GM21528 (cell line): ENCODE measurements around the gene SMOC2.
"Not testable (repeated sequence)": the region's sequence is repeated elsewhere in the genome, so short reads cannot be mapped to it uniquely, and the experiment has no call there.

Source experiments
- ATAC-seq: cut with Tn5 transposase; IDR thresholded peaks from one replicate; pipeline ENCODE4 v1.9.1; 2021; ENCODE audit warnings: mild to moderate bottlenecking, moderate library complexity; ENCODE audit not compliant: unreplicated experiment, low FRiP score

Gene SMOC2

DNA sequence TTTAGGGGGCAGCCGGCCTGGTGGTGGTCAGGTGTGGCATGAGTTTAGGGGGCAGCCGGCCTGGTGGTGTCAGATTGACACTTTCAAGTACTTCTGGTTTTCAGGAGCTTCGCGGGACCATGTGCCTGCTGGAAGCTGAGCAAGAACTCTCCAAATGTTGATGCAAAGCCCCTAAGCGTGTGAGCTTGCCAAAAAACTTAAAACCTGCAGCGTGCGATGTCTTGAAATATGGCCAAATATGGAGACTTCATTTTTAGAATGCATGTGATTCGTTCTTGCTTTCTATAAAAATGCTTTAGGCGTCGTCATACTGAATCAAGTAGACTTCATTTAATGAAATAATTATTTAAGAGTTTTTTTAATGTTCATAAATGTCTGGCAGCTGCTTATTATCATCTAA lies 149.4 kb downstream of the SMOC2 start:
- ATAC-seq: no peak

DNA sequence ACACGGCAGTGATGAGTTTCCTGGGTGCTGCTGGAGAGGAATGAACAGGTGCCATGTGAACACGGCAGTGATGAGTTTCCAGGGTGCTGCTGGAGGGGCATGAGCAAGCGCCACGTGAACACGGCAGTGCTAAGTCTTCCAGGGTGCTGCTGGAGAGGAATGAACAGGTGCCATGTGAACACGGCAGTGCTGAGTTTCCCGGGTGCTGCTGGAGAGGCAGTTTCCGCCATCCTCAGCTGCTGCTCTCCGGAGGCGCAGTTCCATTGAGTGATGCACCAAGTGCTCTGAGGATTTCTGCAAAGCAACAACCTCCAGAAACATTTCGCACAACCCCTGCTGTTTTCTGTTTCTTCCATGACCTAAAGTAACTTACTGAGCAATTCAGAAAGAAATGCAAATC lies 155.4 kb downstream of the SMOC2 start:
- ATAC-seq: no peak

DNA sequence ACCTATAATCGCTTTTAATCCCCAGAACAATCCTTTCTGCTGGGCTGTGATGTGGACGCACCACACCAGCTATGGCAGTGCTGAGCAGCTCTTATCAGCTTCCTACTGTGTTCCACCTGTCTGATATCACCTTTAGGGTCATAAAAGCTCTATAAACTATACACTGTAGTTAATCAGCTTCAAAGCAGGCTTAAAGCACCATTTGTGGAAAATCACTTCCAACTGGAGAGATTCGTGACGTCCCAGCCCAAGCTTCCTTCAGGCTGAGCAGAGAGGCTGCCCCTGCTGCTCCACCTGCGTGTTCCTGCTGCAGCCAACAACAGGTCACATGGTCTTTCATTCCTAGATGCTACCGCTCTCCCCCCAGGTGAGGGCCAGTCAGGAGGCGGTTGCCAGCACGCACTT lies 156.5 kb downstream of the SMOC2 start:
- ATAC-seq: no peak

DNA sequence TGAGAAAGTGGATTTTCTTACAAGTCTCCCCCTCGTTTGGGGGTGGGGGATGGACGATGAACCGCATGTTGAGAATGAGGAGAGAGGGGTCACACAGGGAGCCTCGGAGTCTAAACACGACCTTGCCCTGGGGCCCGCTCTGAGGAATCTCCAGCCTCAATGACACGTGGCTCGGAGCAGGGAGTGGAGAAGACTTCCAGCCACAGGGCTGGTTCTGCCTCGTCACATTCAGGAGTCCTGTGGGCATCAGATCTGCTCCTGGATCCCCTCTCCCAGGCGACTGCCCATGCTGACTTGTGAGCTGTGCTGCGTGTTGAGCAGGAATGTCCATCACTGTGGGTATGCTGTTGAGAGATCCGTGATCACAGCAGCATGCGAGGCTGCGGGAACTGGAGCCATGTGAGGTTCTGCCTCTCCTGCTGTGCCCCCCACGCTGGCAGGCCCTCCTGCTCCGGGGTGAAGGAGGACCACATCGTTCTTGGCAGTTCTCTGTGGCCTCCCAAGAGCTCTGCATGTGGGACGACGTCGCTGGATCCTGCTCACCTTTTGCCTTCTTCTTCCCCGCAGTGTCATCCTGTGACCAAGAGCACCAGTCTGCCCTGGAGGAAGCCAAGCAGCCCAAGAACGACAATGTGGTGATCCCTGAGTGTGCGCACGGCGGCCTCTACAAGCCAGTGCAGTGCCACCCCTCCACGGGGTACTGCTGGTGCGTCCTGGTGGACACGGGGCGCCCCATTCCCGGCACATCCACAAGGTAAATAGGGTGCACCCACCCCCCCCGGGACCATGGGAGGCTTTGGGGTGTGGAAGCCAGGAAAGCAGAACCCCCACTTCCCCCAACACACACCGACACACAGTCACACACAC lies 157.5 kb downstream of the SMOC2 start:
- ATAC-seq: no peak

DNA sequence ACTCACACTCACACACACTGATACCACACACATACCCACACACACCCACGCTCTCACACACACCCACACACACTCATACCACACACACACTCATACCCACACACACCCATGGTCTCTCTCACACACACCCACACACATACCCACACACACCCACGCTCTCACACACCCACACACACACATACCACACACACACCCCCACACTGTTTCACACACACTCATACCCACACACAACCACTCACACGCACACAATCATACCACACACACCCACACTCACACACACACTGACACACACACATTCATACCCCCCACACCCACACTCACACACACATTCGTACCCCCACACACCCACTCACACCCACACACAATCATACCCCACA lies 158.1 kb downstream of the SMOC2 start:
- no peak for ATAC-seq

DNA sequence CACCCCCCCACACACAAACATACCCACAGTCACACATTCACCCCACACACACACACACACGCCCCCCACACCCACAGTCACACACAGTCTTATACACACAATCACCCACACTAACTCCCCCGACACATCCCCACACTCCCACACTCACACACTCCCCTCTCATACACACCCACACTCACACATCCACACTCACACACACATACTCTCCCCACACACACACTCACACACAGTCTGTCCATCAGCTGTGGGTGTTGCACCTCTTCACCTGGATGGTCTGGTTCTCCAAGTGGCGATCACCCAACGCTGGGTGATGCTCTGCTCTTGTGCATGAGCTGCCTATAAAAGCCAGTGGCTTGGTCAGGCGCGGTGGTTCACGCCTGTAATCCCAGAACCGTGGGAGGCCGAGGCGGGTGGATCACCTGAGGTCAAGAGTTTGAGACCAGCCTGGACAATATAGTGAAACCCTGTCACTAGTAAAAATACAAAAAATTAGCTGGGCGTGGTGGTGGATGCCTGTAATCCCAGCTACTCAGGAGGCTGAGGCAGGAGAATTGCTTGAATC lies 158.9 kb downstream of the SMOC2 start:
- no peak for ATAC-seq

DNA sequence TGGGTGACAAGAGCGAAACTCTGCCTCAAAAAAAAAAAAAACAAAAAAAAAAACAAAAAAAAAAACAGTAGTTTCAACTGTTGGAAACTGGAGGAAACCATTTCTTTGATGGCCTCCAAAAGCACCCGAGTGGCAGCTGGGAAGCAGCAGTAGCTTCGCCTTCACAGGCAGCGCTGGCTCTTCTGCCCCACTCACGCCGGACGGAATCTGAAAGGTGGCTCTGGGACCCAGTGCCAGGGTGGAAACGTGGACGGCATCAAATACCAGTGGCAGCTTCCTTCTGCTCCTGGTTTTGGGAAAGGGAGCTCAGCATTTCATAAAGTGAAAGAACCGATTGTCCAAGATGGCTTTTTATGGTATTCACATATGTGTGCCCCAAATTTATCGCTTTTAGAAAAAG lies 159.4 kb downstream of the SMOC2 start:
- ATAC-seq: no peak

DNA sequence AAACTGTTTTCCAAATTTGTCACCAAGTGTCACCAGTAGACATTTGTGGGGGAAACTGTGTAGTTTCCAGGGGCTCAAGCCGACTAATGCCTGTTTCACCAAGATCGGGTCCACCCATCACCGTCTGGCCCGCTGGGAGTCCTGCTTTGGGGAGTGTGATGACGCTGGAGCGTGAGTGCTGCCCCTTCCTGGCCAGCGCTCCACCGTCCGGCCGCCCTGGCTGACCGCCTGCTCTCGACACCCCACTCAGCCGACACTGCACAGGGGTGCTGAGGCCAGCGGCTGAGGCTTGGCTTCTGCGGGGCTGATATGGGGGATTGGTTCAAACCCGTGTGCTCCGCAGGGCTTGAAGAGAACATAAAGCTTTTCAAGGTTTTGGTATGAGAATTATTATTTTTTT lies 160.1 kb downstream of the SMOC2 start:
- no peak for ATAC-seq

DNA sequence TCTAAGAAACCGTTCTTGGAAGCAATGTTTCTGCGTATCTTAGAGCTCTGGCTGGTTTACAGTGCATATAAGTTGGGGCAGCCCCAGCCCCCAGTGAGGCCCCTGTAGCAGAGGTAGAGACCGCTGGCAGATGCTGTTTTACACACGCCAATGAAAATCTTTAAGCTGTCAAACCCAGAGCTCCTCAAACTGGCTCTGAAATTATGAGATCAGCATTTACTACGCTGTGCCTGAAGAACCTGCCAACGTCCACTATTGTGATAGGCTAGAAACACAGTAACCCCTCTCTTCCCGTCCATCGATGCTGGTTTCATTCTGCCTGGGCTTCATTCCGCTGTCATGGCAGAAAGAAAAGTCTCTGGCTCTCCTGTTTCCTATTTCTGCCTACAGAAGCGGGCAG lies 160.6 kb downstream of the SMOC2 start:
- ATAC-seq: no peak

DNA sequence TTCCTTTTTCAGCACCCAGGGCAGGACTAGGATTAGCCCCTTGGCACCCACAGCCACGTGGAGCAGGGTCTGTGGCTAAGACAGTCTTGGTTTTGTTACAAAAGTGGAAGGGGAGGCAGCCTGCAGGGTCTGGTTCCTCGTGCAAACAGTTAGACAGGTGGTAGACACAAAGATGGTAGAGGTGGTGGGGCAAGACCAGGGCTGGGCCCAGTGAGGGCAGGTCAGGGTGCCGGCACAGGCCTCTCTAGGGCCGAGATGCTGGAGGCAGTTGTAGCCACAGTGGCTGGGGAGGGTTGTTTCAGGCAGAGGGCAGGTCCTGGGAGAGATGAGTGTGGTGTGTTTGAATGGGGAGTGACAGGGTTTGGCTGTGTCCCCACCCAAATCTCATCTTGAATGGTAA lies 161.6 kb downstream of the SMOC2 start:
- no peak for ATAC-seq

DNA sequence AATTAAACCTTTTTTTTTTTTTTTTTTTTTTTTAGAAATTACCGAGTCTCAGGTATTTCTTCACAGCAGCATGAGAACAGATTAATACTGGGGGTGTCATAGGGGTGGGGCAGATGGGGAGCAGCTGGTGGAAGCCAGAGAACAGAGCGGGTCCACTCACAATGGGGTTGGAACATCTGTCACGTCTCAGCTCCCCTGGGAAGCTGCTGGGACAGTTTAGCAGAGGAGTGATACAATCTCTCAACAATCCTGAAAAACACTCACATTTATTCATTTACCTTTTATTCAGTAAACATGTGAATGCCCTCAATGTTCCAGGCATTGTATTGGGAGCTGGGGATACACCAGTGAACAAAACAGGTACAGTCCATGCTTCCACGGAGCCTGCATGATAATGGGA lies 162.2 kb downstream of the SMOC2 start:
- no peak for ATAC-seq

DNA sequence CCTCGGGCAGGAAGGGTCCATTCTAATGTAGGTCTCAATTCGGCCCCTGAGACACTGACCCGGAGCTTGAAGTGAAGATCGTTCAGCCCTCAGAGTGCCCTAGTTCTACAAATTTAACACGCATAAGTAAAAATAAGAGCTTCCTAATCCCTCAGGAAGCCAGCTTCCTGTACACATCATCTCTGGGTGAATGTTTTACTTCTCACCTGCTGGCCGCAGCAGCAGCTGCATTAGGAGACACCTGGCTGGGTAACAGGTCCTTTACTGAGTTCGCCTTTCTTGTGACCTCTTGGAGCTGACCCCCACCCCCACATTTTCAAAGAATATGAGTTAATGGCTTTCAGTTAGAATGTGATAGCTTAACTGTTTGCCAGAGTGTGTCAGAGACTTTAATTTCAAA lies 165.0 kb downstream of the SMOC2 start:
- no peak for ATAC-seq

DNA sequence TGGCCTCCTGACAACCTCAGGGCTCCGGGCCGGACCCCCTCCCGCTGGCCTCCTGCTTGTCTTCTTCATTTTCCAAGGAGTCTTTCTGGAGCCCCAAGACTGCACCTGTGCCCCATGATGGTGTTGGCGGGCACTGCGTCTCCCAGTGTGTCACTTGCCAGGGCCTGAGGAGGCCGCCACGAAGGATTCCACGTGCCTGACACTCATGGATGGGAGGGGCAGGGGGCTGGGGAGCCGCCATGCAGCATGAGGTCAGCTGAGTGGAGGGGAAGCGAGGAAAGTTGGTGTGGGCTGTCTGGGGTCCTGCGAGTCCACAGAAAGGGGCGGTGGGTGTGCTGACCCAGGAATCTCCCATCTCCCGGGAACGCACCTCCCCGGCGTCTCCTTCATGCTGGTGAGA lies 165.7 kb downstream of the SMOC2 start:
- no peak for ATAC-seq

DNA sequence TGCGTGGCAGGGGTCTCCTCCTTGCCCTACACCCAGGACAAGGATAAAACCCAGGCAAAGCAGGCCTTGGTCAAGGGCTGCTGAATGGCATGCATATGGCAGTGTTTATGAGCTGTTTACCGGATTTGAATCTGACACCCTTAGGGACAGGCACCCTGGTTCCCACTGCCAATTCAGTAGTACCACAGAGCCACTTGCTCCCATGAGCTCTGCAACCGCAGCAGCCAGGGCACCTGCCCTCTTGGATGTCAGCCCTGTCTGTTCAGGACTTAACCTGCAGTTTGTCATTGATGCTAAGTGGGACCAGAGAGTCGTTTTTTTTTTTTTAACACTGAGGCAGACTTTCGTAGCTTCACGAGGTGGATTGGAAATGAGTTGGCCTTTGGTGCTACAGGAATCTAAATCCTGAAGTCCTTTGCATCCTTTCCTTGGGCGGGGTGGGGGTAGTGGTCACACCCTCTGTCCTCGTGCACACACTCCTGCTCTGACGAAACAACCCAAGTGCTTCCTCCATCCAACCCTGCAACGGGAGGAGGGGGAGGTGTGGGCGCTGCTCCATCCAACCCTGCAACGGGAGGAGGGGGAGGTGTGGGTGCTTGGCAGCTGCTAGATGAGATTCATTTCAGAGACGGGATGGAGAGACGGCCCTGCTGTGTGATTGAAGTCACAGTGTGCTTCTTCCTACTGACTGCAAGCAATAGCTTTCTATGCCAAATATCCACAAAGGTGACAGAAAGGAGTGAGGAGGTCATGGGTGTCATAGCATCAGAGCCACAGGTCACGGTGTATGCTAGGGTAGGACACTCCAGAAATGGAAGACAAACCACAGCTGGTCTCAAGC lies 166.5 kb downstream of the SMOC2 start:
- no peak for ATAC-seq

DNA sequence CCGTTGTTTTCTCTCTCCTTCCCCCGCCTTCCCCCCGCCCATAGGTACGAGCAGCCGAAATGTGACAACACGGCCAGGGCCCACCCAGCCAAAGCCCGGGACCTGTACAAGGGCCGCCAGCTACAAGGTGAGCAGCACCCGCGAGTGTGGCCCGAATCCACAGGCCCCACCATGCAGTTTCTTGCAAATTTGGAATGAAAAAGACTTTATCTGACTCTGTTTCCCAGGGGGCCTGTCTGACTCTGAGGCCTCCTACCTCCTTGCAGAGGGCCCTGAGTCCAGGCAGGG lies 167.1 kb downstream of the SMOC2 start:
- no peak for ATAC-seq

DNA sequence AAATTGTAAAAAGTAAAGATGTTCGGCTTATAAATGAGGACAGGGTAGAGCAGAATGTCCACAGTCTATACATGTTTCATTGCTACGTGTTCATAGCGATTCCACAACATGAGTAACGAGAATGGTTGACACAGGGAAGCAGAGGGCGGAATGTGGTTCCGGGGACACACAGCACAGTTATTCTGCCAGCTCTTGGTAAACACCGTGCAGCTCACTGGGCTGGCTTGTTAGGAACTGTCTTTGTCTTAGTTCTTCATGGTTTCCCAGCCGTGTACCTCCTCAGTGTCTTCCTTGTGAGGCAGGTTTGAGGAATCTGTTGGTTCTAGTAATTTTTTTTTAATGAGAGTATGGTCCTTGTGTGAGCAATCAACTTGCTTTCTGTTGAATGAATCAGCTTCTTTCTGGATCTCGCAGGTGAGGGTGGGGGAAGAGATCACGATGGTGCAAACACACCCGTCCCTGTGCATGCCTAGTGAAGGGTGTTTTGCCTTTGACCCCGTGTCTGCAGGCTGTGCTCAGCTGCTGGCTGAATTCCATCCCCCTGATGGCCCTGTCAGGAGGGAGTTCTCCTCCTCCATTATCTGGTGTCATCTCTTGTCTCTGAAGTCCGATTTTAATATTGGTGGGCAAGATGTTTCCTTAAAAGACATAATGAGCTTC lies 168.2 kb downstream of the SMOC2 start:
- ATAC-seq: no peak

DNA sequence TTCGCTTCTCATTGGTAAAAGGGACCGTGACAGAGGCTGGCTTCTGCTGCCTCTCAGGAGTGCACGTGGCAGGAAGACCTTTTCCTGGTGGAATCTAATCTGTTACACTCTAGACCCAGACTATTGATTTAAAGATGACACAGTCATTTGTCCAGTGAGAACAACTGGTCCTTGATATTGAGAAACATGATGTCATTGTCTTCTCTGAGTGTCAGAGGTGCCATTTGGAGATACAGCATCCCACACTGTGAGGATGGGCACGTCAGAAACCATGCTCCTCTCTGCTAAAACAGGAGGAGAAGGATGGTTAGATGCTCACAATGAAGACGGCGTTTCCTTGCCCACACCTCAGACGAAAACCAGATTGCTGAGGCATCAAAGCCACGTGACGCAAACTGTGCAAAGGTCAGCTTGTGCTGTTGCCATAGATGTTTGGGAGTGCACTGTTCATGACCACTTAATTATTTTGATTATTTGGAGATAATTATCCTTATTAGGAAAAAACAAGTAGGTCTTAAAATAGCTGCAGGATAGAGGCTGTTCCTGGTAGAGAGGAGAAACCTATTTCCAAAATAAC lies 169.0 kb downstream of the SMOC2 start:
- ATAC-seq: no peak

DNA sequence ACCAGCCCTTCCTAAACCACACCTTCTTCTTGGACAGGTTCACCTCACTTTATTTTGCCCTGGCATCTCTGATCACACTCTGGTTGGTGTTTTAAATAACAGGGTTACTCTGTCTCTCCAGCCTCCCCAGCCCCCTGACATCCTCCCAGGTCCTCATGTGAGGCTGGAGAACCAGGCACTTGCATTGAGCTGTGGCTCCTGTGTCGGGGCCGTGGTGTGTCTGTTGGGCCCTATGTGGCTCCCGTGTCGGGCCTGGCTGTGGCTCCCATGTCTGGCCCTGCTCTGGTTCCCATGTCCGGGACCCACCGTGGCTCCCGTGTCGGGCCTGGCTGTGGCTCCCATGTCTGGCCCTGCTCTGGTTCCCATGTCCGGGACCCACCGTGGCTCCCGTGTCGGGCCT lies 170.0 kb downstream of the SMOC2 start:
- ATAC-seq: not testable (repeated sequence)

DNA sequence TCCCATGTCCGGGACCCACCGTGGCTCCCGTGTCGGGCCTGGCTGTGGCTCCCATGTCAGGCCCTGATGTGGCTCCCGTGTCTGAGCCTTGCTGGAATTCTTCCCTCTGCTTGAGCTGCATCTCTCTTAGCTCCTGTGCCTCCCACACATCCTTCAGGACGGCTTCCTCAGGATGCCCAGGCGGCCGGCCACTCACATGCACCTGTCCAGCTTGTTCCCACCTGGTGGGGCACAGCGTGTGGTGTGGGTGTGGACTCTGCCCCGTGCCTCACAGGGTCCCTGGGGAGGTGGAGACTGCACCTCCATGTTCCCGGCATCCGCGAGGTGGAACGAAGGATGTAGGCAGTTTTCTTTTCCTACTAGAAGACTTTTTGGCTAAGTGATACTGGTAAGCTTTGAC lies 170.7 kb downstream of the SMOC2 start:
- ATAC-seq: no peak

DNA sequence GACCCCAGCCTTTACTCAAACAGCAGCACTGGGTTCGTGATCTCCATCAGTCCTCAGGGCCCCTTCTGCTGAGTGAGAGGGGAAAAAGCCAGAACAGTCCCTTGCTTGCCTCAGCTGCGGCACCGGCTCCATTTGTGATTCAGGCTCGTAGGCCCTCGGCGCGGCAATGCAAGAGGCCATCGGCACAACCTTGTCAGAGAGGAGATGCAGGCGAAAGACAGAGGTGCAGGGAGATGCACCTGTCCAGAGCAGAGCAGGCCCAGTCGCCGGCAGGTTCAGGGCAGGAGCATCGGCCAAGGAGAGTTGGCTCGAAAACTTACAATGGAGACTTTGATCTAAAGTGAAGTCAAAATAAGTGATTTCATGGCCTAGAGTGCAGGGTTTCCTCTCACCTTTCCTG lies 171.6 kb downstream of the SMOC2 start:
- ATAC-seq: no peak

DNA sequence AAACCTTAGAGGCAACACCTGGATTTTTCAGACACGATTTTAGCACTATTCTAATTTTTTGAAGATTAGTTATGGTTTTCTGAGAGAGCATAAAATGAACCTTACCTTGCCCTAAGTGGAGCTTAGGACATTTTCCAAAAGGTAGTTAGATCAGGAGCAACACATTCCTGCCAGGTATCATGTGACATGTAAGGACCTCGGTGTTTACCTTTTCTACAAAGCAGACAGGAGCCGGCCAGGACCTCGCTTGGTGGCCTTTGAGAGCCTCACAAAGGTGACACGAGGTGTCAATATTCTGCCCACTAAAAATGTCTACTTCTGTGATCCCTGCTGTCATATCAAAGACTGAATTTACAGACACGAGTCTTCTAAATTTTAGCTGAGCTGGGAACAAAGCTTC lies 174.9 kb downstream of the SMOC2 start:
- ATAC-seq: no peak
